Activated effector memory CD4-positive, alpha-beta T cell treated with anti-CD3 and anti-CD28 coated beads, Interleukin-2, amount 50 U/mL, for 16 hours (primary cell): ENCODE measurements around the gene FAM237B.
"Not testable (repeated sequence)": the region's sequence is repeated elsewhere in the genome, so short reads cannot be mapped to it uniquely, and the experiment has no call there.

ENCODE experiments used
- DNase-seq: peaks from one replicate; pipeline ENCODE4 v3.0.0-alpha.2; 2020

FAM237B gene

DNA sequence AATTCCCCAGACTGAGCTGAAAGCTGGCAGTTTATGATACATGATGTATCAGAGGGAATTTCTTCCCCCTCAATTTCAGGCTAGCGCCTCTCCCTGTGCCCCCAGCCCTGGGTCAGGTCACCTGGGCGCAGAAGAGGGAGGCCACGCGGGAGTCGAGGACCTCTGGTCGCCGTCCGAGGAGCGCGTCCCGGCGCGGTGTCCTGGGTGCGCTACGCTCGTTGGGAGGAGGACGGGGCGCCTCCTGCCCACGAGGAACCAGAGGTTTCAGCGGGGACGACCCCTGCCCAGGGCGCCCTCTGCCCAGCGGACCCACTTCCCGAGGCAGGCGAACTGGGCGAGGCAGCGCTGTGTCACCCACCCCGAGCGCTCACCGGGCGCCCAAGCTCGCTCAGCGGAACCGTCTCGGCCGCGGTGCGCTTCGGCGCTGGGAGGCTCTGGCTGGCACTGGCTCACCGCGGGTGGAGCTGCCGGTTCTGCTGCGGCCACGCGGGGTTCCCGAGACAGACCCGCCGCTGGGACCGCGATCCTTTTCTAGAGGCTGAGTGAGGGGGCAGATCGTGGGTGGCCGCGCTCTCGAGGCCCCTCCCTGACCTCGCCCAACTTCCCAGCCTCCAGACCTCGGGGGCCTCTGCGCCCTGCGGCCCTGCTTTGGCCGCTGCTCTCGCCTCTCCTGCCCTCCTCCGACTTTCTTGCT lies at the start of gene FAM237B:
FAM237B (minus strand) TSS at position 504 of the 694 bp plus-strand sequence. CDS start 1,556 bp downstream, outside the sequence.
- DNase-seq: no peak

GRCh38 chr7:90351987-90352386 lies 30.9 kb upstream of the FAM237B start:
- no peak for DNase-seq

- DNase-seq: not testable (repeated sequence)
These were observed 28.9 kb upstream of the FAM237B start for GRCh38 chr7:90350032-90350431.

DNA sequence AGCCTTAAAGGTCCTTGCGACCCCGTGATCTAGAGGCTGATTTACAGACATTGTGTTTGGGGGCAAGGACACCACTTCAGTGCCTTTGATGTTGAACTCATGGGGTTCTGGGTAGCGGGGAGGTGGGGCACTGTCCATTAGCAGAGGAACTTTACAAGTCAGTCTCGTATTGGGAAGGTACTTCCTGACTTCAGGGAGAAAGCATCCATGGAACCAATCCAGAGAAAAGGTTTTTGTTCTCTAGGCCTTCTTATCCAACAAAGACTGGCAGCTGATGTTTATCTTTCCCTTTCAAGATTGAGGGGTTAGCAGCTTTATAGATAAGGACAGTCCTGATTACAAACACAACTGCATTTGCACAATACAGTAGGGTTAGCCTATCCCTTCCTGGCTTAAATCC lies 28.2 kb upstream of the FAM237B start:
- DNase-seq: no peak

GRCh38 chr7:90347759-90348158 lies 26.7 kb upstream of the FAM237B start:
- no peak for DNase-seq

DNA sequence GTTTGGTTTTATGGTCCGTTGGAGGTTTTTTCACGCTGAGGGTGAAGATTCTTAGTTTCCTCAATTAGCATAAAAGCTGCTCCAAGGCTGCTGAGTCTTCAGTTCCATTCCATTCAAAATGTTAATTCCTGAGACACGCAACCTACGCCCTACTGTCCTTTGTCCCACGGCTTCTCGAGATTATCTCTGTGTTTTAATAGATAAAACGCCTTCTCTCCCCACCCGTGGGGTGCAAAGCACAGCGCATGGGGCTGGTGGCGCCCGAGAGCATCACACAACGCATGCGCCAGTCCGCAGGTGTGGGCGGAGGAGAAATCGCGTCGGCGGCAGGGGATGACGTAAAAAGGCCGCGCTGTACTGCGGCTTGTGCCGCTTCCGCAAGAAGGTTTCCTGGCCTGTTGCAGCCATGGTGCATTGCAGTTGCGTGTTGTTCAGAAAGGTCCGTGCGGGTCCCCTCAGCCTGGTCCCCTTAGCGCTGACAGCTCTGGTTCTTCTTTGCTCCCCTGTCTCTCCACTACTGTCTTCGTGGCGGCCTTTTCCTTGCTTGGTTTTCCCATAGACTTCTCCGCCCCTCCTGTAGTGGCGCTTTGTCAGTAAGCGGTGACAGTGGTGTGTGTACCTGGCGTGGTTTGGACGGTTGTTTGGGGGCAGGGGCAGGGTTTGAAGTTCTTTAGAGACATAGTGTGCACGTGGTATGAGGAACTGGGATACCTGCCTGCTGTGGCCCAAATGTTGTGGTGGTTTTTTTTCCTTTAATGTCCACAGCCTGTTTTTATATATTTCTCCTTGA lies 25.4 kb upstream of the FAM237B start, which contains the start of gene GTPBP10:
GTPBP10 (plus strand) TSS at position 381 of the 790 bp plus-strand sequence; CDS start at position 407, 26 bp downstream.
- peak; percentile 98 for DNase-seq

DNA sequence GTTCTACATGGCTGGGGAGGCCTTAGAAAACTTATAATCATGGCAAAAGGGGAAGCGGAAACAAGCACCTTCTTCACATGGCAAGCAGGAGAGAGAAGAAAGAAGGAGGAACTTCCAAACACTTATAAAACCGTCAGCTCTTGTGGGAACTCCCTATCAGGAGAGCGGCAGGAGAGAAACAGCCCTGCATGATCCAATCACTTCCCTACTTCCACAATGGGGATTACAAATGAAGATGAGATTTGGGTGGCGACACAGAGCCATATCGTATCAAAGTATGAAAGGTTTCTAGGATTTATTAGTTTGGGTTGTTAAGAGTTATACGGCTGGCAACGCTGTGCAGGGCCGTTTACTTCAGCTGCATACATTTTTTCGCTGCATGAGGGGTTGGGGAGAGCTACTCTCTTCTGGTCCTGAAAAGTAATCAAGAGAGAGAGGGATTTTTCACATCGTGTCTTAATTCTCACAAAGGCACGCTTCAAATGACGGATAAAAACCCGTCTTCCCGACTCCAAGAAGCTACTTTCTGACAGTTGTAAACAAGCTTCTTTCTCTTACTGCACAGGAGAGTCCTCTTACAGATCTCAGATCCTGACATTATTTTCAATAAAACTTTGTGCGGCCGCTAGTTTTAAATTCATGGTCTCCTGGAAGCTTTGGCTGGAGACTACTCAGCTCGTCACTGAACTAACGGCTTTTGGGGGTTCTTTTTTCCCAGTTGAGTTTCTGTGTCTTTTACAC lies 24.7 kb upstream of the FAM237B start:
- no peak for DNase-seq

- no peak for DNase-seq
These were observed 23.9 kb upstream of the FAM237B start for GRCh38 chr7:90345016-90345415.

GRCh38 chr7:90337106-90337505 lies 16.0 kb upstream of the FAM237B start:
- DNase-seq: no peak

DNA sequence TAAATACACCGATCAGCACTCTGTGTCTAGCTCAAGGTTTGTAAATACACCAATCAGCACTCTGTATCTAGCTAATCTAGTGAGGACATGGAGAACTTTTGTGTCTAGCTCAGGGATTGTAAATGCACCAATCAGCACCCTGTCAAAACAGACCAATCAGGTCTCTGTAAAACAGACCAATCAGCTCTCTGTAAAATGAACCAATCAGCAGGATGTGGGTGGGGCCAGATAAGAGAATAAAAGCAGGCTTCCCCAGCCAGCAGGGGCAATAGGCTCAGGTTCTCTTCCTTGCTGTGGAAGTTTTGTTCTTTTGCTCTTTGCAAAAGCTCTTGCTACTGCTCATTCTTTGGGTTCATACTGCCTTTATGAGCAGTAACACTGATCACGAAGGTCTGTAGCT lies 13.8 kb upstream of the FAM237B start:
- DNase-seq: not testable (repeated sequence)

DNA sequence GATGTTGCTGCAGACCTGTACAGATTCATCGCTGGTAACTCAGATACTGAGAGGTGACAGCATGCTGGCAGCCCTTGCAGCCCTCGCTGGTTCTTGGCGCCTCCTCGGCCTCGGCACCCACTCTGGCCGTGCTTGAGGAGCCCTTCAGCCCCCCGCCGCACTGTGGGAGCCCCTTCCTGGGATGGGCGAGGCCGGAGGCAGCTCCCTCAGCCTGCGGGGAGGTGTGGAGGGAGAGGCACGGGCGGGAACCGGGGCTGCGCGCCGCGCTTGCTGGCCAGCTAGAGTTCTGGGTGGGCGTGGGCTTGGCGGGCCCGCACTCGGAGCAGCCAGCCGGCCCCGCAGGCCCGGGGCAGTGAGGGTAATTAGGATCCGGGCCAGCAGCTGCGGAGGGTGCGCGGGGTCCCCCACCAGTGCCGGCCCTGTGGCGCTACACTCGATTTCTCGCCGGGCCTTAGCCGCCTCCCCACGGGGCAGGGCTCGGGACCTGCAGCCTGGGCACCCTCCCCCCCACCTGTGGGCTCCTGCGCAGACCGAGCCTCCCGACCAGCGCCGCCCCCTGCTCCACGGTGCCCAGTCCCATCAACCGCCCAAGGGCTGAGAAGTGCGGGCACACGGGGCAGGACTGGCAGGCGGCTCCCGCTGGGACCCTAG lies 13.2 kb upstream of the FAM237B start:
- no peak for DNase-seq

- no peak for DNase-seq
These were observed 5.4 kb upstream of the FAM237B start for GRCh38 chr7:90326500-90326899.

- DNase-seq: no peak
These were observed 1.7 kb upstream of the FAM237B start for GRCh38 chr7:90322837-90323236.

GRCh38 chr7:90320418-90320800 lies 695 bp downstream of the FAM237B start:
- no peak for DNase-seq

GRCh38 chr7:90320014-90320413 lies 1.1 kb downstream of the FAM237B start:
- DNase-seq: no peak

DNA sequence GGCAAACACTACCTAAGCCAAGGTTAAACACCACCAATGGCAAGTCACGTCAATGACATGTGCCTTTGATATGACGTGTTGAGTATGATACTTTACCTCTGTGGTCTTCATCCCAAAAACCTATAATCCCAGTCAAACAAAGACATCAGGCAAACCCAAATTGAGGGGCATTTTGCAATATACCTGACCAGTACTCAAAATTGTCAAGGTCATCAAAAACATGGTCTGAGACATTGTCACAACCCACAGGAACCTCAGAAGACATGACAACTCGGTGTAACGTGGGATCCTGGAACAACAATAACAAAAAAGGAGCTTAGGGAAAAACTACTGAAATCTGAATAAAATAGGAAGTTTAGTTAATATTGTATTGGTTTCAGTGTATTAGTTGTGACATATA lies 7.2 kb downstream of the FAM237B start:
- no peak for DNase-seq

GRCh38 chr7:90312745-90313144 lies 8.4 kb downstream of the FAM237B start:
- no peak for DNase-seq

DNA sequence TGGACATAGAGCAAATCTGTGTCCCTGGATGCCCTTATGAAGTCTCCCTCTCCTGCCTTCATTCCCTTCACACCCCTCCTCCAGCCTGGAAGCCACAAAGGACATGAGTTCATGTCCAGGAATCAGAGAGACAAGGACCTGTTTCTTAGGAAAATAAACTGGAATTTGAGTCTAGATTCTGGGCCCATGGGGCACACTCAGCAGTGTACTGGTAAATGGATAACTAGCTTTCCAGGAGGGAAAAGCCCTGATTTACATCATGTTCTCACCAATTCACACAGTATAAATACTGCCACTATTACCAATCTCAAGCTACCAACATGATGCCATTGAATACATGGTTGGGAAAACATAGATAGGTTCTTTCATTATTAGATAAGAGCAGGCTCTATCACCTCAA lies 9.9 kb downstream of the FAM237B start:
- no peak for DNase-seq

- DNase-seq: no peak
These were observed 11.2 kb downstream of the FAM237B start for GRCh38 chr7:90309872-90310271.

DNA sequence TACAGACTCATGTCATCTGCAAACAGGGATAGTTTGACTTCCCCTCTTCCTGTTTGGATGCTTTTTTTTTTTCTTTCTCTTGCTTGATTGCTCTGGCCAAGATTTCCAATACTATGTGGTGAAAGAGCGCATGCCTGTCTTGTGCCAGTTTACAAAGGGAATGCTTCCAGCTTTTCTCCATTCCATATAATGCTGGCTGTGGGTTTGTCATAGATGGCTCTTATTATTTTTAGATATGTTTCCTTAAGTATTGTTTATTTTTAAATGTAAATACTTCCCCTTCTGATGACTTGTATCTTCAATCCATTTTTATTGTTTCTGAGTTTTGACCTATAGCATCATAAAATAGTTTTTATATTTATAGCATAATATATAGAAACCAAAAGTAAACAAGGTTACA lies 17.9 kb downstream of the FAM237B start:
- no peak for DNase-seq

- no peak for DNase-seq
These were observed 22.7 kb downstream of the FAM237B start for GRCh38 chr7:90298145-90299038.
